IMR-90 (cell line): ENCODE results near the gene LRRC7.

ENCODE experiments used
- CEBPB ChIP-seq: IDR thresholded peaks from 2 replicates; pipeline ENCODE4 v1.6.1; 2012; ENCODE audit warnings: low read depth, low read length, improper control_type of control experiment
- CHD1 ChIP-seq: IDR thresholded peaks from 2 replicates; pipeline ENCODE4 v1.6.1; 2012; ENCODE audit warnings: low read depth, low read length, improper control_type of control experiment
- CTCF ChIP-seq: conservative IDR thresholded peaks from 2 replicates; pipeline ENCODE4 v1.5.1; 2012; ENCODE audit warnings: mild to moderate bottlenecking, low read depth, low read length, improper control_type of control experiment
- MAZ ChIP-seq: IDR thresholded peaks from 2 replicates; pipeline ENCODE4 v1.6.1; 2012; ENCODE audit warnings: low read depth, mild to moderate bottlenecking, low read length, improper control_type of control experiment, moderate library complexity, borderline replicate concordance
- MXI1 ChIP-seq: IDR thresholded peaks from 2 replicates; pipeline ENCODE4 v1.6.1; 2012; ENCODE audit warnings: low read depth, mild to moderate bottlenecking, low read length, moderate library complexity, borderline replicate concordance
- POLR2A ChIP-seq: IDR thresholded peaks from 2 replicates; pipeline ENCODE4 v1.6.1; 2012; ENCODE audit warnings: mild to moderate bottlenecking, low read depth, low read length
- RAD21 ChIP-seq: IDR thresholded peaks from 2 replicates; pipeline ENCODE4 v1.6.1; 2012; ENCODE audit warnings: low read length, improper control_type of control experiment
- RCOR1 ChIP-seq: IDR thresholded peaks from 2 replicates; pipeline ENCODE4 v1.6.1; 2012; ENCODE audit warnings: mild to moderate bottlenecking, low read length, improper control_type of control experiment; ENCODE audit not compliant: insufficient replicate concordance
- RFX5 ChIP-seq: IDR thresholded peaks from 2 replicates; pipeline ENCODE4 v1.8.0; 2012; ENCODE audit warnings: low read depth, mild to moderate bottlenecking, low read length, moderate library complexity
- SMC3 ChIP-seq: fragments of 150-350 bp; IDR thresholded peaks from 2 replicates; pipeline ENCODE4 v1.6.1; 2016; ENCODE audit warnings: low read depth, mild to moderate bottlenecking, antibody characterized with exemption, low read length, moderate library complexity
- TF ChIP-seq, protein P1 (sequence below): fragments of 150-350 bp; IDR thresholded peaks from 2 replicates; pipeline ENCODE4 v1.6.1; 2017; ENCODE audit warnings: mild to moderate bottlenecking, antibody characterized with exemption, low read length, low read depth
- TF ChIP-seq, protein P2 (sequence below): fragments of 150-350 bp; IDR thresholded peaks from 2 replicates; pipeline ENCODE4 v1.6.1; 2016; ENCODE audit warnings: low read depth, mild to moderate bottlenecking, low read length, moderate library complexity, borderline replicate concordance

- TF ChIP-seq POLR2A (no peak), CTCF (no peak), RAD21 (no peak), MAZ (no peak), MXI1 (no peak), RFX5 (no peak), CEBPB (peak; percentile 57; the same call in 1 of the 2 replicates), SMC3 (no peak), CHD1 (no peak), RCOR1 (no peak)
- TF ChIP-seq, protein P1, sequence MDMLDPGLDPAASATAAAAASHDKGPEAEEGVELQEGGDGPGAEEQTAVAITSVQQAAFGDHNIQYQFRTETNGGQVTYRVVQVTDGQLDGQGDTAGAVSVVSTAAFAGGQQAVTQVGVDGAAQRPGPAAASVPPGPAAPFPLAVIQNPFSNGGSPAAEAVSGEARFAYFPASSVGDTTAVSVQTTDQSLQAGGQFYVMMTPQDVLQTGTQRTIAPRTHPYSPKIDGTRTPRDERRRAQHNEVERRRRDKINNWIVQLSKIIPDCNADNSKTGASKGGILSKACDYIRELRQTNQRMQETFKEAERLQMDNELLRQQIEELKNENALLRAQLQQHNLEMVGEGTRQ, result no peak
- TF ChIP-seq, protein P2, sequence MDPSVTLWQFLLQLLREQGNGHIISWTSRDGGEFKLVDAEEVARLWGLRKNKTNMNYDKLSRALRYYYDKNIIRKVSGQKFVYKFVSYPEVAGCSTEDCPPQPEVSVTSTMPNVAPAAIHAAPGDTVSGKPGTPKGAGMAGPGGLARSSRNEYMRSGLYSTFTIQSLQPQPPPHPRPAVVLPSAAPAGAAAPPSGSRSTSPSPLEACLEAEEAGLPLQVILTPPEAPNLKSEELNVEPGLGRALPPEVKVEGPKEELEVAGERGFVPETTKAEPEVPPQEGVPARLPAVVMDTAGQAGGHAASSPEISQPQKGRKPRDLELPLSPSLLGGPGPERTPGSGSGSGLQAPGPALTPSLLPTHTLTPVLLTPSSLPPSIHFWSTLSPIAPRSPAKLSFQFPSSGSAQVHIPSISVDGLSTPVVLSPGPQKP, result no peak
These were observed 260.0 kb downstream of the LRRC7 start for GRCh38 chr1:69827732-69828131.
